Astrocyte of the cerebellum (primary cell): Measurements from ENCODE around the gene FAN1.
A peak's percentile ranks its signal among the peaks of the same experiment; 100 is the strongest.

Experiments used
- DNase-seq: peaks from one replicate; pipeline ENCODE4 v3.0.0-alpha.2; 2011; ENCODE audit warnings: low read depth
- H3K4me3 ChIP-seq: 2 replicates; pipeline ENCODE4 v1.5.1; 2011; ENCODE audit warnings: mild to moderate bottlenecking, low read depth, low read length, moderate library complexity
- in situ Hi-C: cut with HindIII; loops from 2 replicates; pipeline ENCODE4 v1.10.0; 2017; ENCODE audit warnings: low sequenced_read_pairs
- TF ChIP-seq, protein P1 (sequence below): IDR thresholded peaks from 2 replicates; pipeline ENCODE4 v1.5.1; 2012; ENCODE audit warnings: low read length, low read depth, moderate library complexity, mild to moderate bottlenecking; ENCODE audit errors: missing control alignments

Gene FAN1

DNA sequence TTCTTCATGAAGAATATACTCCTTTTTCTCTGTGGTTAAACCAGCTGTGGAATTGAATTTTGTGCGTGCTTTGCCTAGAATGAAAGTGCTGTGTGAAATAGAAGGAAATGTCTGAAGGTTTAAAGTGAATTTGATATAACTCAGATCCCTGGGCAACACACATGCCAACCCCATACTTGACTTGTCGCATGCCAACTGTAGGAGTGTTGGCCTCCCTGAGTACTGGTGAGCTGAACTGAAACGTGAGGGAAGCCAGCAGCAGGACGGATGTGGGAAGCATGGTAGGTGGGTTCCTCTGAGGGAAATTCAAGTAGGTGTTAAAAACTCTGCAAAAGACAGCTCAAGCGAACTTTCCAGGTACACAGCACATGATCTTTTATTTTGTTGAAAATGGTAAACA is 14.7 kb downstream of the FAN1 start:
- TF ChIP-seq, protein P1, sequence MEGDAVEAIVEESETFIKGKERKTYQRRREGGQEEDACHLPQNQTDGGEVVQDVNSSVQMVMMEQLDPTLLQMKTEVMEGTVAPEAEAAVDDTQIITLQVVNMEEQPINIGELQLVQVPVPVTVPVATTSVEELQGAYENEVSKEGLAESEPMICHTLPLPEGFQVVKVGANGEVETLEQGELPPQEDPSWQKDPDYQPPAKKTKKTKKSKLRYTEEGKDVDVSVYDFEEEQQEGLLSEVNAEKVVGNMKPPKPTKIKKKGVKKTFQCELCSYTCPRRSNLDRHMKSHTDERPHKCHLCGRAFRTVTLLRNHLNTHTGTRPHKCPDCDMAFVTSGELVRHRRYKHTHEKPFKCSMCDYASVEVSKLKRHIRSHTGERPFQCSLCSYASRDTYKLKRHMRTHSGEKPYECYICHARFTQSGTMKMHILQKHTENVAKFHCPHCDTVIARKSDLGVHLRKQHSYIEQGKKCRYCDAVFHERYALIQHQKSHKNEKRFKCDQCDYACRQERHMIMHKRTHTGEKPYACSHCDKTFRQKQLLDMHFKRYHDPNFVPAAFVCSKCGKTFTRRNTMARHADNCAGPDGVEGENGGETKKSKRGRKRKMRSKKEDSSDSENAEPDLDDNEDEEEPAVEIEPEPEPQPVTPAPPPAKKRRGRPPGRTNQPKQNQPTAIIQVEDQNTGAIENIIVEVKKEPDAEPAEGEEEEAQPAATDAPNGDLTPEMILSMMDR, result no peak
- in situ Hi-C loops, result no loop called here
- no peak overlapping the region for H3K4me3 ChIP-seq
- no peak for DNase-seq

DNA sequence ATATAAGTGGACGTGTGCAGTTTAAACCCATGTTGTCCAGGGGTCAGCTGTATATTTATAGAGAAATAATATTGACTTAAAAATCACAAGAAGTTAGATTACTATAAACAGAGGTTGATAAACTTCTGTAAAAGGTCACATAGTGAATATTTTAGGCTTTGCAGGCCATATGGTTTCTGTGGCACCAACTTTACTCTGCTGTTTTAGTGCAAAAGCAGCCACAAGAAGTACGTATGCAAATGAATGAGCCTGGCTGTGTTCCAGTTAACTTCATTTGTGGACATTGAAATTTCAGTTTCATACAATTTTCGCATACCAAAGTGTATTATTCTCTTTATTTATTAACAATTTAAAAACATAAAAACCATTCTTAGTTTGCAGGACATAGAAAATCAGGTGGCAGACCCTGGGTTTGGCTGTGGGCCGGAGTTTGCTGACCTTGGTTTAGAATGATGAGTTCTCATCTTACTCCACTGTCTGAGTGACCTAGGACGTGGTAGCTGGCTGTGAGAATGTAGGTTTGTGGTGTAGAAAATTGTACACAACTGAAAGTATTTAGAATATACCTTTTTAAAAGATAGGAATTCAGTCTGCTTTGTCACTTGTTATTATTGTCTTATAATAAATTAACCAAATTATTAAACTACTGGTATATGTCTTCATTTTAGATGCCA is 16.3 kb downstream of the FAN1 start:
- DNase-seq, result no peak
- TF ChIP-seq, protein P1, result no peak
- in situ Hi-C loops, result no loop called here

DNA sequence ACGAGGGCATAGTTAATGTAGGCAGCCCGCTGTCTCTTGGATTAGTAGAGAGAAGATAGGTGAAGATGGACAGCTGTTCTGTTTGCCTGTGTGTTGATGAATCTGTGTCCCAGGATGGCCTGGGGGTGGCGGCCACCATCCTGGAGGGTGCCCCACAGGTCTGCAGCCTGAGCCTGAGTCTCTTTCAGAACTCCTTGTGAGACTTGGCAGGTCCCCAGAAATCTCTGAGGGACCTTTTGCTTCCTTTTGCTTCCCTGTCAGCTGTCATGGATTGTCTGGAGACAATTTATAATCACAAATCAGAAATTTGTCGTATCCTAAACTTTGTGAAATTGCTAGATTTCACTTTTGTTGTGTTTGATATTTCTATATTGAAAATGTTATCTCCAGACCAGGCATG is 17.4 kb downstream of the FAN1 start:
- in situ Hi-C loops, result no loop called here
- no peak for DNase-seq
- H3K4me3 ChIP-seq, result no peak overlapping the region
- TF ChIP-seq, protein P1, result no peak

More for the DNA sequence above, 16.3 kb downstream of the FAN1 start:
- H3K4me3 ChIP-seq, result no peak overlapping the region

DNA sequence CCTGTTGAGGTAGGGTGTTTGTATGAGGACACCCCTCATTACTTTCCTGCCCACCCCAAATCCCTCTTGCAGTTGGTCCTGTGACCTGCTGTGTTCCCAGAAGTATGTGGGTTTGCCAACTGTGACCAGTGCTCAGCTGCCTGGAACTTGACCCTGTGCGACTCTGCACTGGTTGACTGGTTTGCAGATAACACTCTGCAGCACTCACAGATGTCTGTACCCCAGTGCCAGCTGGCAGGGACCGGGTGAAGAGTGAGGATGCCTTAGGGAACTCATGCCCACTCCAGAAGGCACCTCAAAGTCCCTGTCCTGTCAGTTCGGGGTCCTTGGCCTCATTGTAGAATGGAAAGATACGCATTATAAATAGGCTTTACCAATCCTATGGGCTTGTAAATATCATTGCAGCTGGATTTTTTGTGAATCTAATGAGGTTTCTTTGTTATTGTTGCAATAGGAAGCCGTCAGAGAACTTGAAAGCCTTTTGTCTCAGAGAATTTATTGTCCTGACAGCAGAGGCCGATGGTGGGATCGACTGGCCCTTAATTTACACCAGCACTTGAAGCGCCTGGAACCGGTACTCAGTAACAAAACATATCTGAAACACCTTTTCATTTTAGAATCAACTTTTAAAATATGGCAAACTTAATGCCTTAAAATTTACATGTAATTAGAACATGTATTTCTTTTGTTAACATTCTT is 18.2 kb downstream of the FAN1 start:
- TF ChIP-seq, protein P1, result no peak
- H3K4me3 ChIP-seq, result no peak overlapping the region
- in situ Hi-C loops, result no loop called here
- no peak for DNase-seq

DNA sequence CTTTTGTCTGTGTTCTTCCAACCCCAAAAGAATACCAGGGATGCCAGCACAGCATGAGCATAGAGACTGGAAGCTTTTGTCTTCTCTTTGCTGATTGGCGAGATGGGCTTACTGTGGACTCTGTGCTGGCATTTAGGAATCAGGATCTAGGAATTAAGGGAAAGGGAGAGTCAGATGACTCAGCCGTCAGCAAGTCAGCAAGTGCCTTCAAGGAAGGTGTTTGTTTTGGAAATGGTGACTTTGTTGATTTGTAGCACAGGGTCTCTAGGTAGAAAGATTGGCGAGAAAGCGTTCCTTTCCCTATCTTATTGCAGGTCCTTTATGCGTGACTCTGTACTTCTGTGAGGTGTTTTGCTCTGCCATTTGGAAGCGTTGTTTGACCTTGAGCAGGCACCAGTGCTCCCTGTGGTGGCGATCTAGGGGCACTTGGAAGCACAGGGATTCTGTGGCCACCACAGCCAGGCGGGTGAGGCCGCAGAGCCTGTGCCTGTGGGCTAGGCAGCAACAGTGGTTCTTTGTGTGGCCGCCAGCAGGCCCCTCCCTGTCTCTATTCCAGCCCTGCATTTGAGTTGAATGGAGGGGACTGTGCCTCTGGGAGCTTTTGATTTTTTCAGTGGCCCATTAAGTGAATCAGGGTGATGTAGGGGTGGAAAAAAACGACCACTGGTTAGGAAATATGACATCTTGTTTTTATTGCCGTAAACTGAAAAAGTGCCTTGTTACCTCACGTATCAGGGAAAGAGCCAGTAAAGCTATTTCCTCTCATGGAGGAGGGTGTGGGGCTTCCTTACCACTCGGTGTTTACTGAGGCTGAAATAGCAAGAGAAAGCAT is 19.0 kb downstream of the FAN1 start:
- H3K4me3 ChIP-seq, result no peak overlapping the region
- TF ChIP-seq, protein P1, result no peak
- DNase-seq, result peak; percentile 91
- in situ Hi-C loops, result no loop called here

DNA sequence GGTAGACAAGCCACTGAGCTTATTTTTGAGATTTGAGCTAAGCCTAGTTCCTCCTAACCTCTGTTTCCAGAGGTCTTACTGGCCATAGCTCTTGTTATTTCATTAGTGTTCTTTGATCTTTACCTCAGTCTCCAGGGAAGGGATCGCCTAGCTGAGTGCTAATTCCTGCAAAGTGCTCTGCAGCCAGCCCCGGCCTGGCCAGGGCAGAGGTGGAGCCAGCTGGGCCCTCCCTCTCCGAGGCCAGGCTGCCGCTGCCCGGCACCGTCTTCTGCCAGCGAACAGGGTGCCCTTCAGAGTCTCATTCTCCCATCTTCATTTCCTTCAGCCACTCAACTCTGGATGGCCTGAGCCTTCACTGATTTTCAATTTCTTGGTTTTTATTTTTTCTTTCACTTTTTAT is 19.7 kb downstream of the FAN1 start:
- no peak for DNase-seq
- TF ChIP-seq, protein P1, result no peak
- no peak overlapping the region for H3K4me3 ChIP-seq
- in situ Hi-C loops, result no loop called here
